K562 (cell line): ENCODE data around the gene AKAP10. TPM values are rescaled to one million over a fixed set of nuclear protein-coding genes. Genes with fewer than 3 reads are reported as not detected.

ENCODE experiments used
- DPF2 ChIP-seq: fragments of 450-650 bp; IDR thresholded peaks from 2 replicates; pipeline ENCODE4 v1.6.1; 2016
- GABPB2 ChIP-seq: fragments of 250-450 bp; sonication (Bioruptor Pico); conservative IDR thresholded peaks from 2 replicates; pipeline ENCODE4 v1.5.1; 2021; ENCODE audit warnings: mild to moderate bottlenecking
- HDAC1 ChIP-seq, 2 experiments: fragments of 450-650 bp; IDR thresholded peaks; 2 replicates each; pipeline ENCODE4 v1.6.1; 2016 to 2017; ENCODE audit warnings: inconsistent platforms in 1 of 2, mild to moderate bottlenecking in 1 of 2, moderate library complexity in 1 of 2
- KLF16 ChIP-seq: IDR thresholded peaks from 2 replicates; pipeline ENCODE4 v1.6.1; 2016; ENCODE audit warnings: antibody characterized with exemption
- SAP30 ChIP-seq: fragments of 200-600 bp; sonication (generic); IDR thresholded peaks from 2 replicates; pipeline ENCODE4 v1.6.1; 2012; ENCODE audit warnings: borderline replicate concordance, low read depth, mild to moderate bottlenecking, moderate library complexity, low read length, control low read depth, inconsistent platforms; ENCODE audit not compliant: insufficient read depth, poor library complexity, severe bottlenecking
- SMARCA4 ChIP-seq: fragments of 450-650 bp; IDR thresholded peaks from 2 replicates; pipeline ENCODE4 v1.6.1; 2016
- ZNF263 ChIP-seq: sonication (generic); formaldehyde crosslinking; IDR thresholded peaks from 2 replicates; pipeline ENCODE4 v1.8.0; 2022; ENCODE audit warnings: mild to moderate bottlenecking, missing genetic modification reagents, borderline replicate concordance
- ZNF384 ChIP-seq: IDR thresholded peaks from 2 replicates; pipeline ENCODE4 v1.6.1; 2012; ENCODE audit warnings: low read depth, low read length, improper control_type of control experiment
- polyA plus RNA-seq, 8 experiments: library from polyadenylated mRNA; depleted of rRNA in 4 of 8; stranded (reverse) in 5 of 8; unstranded in 3 of 8; fragments of >200 nt; fragmentation: Nextera tagmentation in 2 of 8; fragmentation: Illumina TruSeq in 1 of 8; extraction: Ambion mirVana in 2 of 8; extraction: Trizol in 1 of 8; gene quantifications; 2 replicates each; pipeline versions ENCODE4 v1.2.1 to v1.2.3, GENCODE V29; 2011 to 2014; ENCODE audit warnings: inconsistent platforms in 1 of 8, missing spikeins in 1 of 8
- total RNA-seq, 7 experiments: library from RNA; depleted of rRNA in 6 of 7; stranded (reverse); fragments of >200 nt in 6 of 7; fragmentation: Illumina TruSeq in 2 of 7; extraction: Trizol in 2 of 7; gene quantifications; 2 replicates each; pipeline versions ENCODE4 v1.2.1 to v1.2.3, GENCODE V29; 2011 to 2021; ENCODE audit warnings: low replicate concordance in 1 of 7
- TF ChIP-seq, protein P1 (sequence below), 2 experiments: fragments of 450-650 bp; formaldehyde crosslinking in 1 of 2; IDR thresholded peaks; 2 replicates each; pipeline versions ENCODE4 v1.4.0 to v1.6.1; 2014 to 2020; ENCODE audit warnings: mild to moderate bottlenecking in 2 of 2, borderline replicate concordance in 1 of 2, low read depth in 1 of 2
- TF ChIP-seq, protein P2 (sequence below): fragments of 250-450 bp; sonication (Bioruptor Pico); IDR thresholded peaks from 2 replicates; pipeline ENCODE4 v1.8.0; 2021; ENCODE audit warnings: mild to moderate bottlenecking, moderate library complexity
- TF ChIP-seq, protein P3 (sequence below), 2 experiments: fragments of 150-350 bp in 1 of 2; IDR thresholded peaks; 2 replicates each; pipeline ENCODE4 v1.6.1; 2012 to 2016; ENCODE audit warnings: low read depth in 2 of 2, low read length in 2 of 2, mild to moderate bottlenecking in 1 of 2, moderate library complexity in 1 of 2
- TF ChIP-seq, protein P4 (sequence below): sonication (generic); formaldehyde crosslinking; IDR thresholded peaks from 2 replicates; pipeline ENCODE4 v1.8.1; 2023; ENCODE audit warnings: mild to moderate bottlenecking, missing genetic modification reagents, moderate library complexity

Gene AKAP10
- total and polyA plus RNA-seq, 9 of the 15 experiments (the other 6 are each of a cell fraction or from before 2014, with no cell fraction given): 4.0 to 20.3 (median 8.2) TPM

DNA sequence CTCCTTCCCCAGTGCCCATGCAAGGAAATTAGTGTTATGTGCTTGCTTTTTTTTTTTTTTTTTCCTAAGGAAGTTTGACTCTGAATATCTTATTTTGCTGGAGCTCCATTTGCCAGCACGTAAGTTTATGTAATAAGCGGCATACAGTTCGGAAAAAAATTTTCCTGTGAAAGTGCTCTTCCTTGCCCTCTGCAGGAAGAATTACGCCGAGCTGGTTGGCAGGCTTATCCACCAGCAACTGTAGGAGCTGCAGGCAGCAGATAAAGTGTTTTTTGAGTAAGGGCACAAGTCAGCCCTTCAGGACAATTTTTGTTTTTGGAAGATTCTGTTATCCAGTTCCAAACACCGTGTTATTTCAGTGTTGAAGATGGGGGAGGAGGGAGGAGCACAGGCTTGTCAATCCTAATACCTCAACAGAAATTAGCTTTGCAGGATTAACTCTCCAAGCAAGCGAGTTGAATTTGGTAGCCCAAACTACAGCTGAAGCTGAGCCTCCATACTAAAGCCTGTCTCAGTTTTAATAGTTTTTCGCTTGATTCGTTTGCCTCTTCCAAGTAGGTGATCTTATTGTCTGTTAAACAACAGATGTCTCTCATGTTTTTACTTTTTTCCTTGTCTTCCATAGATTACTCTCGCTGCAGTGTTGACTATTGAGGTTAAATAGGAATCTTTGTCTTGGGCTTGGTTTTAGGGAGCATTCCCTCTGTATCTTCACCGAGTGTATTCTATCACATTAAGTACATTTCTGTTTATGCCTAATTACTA is 32.7 kb upstream of the AKAP10 start (continued):
- TF ChIP-seq, protein P1, sequence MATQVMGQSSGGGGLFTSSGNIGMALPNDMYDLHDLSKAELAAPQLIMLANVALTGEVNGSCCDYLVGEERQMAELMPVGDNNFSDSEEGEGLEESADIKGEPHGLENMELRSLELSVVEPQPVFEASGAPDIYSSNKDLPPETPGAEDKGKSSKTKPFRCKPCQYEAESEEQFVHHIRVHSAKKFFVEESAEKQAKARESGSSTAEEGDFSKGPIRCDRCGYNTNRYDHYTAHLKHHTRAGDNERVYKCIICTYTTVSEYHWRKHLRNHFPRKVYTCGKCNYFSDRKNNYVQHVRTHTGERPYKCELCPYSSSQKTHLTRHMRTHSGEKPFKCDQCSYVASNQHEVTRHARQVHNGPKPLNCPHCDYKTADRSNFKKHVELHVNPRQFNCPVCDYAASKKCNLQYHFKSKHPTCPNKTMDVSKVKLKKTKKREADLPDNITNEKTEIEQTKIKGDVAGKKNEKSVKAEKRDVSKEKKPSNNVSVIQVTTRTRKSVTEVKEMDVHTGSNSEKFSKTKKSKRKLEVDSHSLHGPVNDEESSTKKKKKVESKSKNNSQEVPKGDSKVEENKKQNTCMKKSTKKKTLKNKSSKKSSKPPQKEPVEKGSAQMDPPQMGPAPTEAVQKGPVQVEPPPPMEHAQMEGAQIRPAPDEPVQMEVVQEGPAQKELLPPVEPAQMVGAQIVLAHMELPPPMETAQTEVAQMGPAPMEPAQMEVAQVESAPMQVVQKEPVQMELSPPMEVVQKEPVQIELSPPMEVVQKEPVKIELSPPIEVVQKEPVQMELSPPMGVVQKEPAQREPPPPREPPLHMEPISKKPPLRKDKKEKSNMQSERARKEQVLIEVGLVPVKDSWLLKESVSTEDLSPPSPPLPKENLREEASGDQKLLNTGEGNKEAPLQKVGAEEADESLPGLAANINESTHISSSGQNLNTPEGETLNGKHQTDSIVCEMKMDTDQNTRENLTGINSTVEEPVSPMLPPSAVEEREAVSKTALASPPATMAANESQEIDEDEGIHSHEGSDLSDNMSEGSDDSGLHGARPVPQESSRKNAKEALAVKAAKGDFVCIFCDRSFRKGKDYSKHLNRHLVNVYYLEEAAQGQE (IDR thresholded peaks at IDR 0.05; ENCODE audit: borderline replicate concordance): no peak
- TF ChIP-seq, protein P1 (CRISPR knock-in tag; IDR thresholded peaks at IDR 0.05; ENCODE audit: low read depth): no peak
- TF ChIP-seq, protein P2, sequence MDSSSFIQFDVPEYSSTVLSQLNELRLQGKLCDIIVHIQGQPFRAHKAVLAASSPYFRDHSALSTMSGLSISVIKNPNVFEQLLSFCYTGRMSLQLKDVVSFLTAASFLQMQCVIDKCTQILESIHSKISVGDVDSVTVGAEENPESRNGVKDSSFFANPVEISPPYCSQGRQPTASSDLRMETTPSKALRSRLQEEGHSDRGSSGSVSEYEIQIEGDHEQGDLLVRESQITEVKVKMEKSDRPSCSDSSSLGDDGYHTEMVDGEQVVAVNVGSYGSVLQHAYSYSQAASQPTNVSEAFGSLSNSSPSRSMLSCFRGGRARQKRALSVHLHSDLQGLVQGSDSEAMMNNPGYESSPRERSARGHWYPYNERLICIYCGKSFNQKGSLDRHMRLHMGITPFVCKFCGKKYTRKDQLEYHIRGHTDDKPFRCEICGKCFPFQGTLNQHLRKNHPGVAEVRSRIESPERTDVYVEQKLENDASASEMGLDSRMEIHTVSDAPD: no peak
- TF ChIP-seq, protein P3, sequence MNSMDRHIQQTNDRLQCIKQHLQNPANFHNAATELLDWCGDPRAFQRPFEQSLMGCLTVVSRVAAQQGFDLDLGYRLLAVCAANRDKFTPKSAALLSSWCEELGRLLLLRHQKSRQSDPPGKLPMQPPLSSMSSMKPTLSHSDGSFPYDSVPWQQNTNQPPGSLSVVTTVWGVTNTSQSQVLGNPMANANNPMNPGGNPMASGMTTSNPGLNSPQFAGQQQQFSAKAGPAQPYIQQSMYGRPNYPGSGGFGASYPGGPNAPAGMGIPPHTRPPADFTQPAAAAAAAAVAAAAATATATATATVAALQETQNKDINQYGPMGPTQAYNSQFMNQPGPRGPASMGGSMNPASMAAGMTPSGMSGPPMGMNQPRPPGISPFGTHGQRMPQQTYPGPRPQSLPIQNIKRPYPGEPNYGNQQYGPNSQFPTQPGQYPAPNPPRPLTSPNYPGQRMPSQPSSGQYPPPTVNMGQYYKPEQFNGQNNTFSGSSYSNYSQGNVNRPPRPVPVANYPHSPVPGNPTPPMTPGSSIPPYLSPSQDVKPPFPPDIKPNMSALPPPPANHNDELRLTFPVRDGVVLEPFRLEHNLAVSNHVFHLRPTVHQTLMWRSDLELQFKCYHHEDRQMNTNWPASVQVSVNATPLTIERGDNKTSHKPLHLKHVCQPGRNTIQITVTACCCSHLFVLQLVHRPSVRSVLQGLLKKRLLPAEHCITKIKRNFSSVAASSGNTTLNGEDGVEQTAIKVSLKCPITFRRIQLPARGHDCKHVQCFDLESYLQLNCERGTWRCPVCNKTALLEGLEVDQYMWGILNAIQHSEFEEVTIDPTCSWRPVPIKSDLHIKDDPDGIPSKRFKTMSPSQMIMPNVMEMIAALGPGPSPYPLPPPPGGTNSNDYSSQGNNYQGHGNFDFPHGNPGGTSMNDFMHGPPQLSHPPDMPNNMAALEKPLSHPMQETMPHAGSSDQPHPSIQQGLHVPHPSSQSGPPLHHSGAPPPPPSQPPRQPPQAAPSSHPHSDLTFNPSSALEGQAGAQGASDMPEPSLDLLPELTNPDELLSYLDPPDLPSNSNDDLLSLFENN (IDR thresholded peaks at IDR 0.05; ENCODE audit: low read depth in 2 of 2, low read length in 2 of 2): peak in 1 of 2 experiments; percentile 87; a peak in 2 of 4 replicates
- peak; percentile 81 for TF ChIP-seq DPF2
- peak; percentile 84 for TF ChIP-seq SMARCA4
- TF ChIP-seq KLF16: peak; percentile 86
- peak; percentile 52 for TF ChIP-seq ZNF384
- TF ChIP-seq, protein P4, sequence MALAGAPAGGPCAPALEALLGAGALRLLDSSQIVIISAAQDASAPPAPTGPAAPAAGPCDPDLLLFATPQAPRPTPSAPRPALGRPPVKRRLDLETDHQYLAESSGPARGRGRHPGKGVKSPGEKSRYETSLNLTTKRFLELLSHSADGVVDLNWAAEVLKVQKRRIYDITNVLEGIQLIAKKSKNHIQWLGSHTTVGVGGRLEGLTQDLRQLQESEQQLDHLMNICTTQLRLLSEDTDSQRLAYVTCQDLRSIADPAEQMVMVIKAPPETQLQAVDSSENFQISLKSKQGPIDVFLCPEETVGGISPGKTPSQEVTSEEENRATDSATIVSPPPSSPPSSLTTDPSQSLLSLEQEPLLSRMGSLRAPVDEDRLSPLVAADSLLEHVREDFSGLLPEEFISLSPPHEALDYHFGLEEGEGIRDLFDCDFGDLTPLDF (CRISPR knock-in tag): no peak
- no peak for TF ChIP-seq GABPB2 (CRISPR knock-in tag)
- TF ChIP-seq SAP30: no peak
- peak; percentile 67; the same call in 1 of the 2 replicates for TF ChIP-seq ZNF263 (CRISPR knock-in tag)
- TF ChIP-seq HDAC1 (IDR thresholded peaks at IDR 0.05): peak in 1 of 2 experiments; percentile 8; a peak in 1 of 4 replicates
